Daoy (cell line): ENCODE results near the gene SPEG. TPM values are rescaled to one million over a fixed set of nuclear protein-coding genes. Genes with fewer than 3 reads are reported as not detected.
A peak's percentile ranks its signal among the peaks of the same experiment; 100 is the strongest.

ENCODE experiments used
- DNase-seq: peaks from one replicate; pipeline ENCODE4 v3.0.0-alpha.2; 2015; ENCODE audit warnings: low read depth
- total RNA-seq: library from RNA; depleted of rRNA; stranded (reverse); fragments of >200 nt; shearing (Covaris generic); gene quantifications from 2 replicates; pipeline ENCODE4 v1.2.3, GENCODE V29; 2014

SPEG gene
- total RNA-seq, 1 experiment from 2014 or later, result 4.9 TPM

GRCh38 chr2:219443016-219443696 lies 8.5 kb downstream of the SPEG start:
- DNase-seq, result no peak

- DNase-seq, result no peak
Measured at GRCh38 chr2:219443697-219444023, 9.0 kb downstream of the SPEG start.

- no peak for DNase-seq
Measured at GRCh38 chr2:219444566-219445091, 10.0 kb downstream of the SPEG start.

GRCh38 chr2:219445220-219445640 lies 10.6 kb downstream of the SPEG start:
- no peak for DNase-seq

GRCh38 chr2:219446101-219446504 lies 11.5 kb downstream of the SPEG start:
- peak; percentile 57 for DNase-seq

GRCh38 chr2:219446689-219447088 lies 12.0 kb downstream of the SPEG start:
- no peak for DNase-seq

GRCh38 chr2:219447242-219448098 lies 12.8 kb downstream of the SPEG start:
- no peak for DNase-seq

GRCh38 chr2:219448099-219448775 lies 13.6 kb downstream of the SPEG start:
- no peak for DNase-seq

- DNase-seq, result no peak
Measured at GRCh38 chr2:219448776-219449341, 14.2 kb downstream of the SPEG start.

GRCh38 chr2:219449609-219450008 lies 15.0 kb downstream of the SPEG start:
- DNase-seq, result no peak

GRCh38 chr2:219451661-219452360 lies 17.2 kb downstream of the SPEG start:
- peak; percentile 29 for DNase-seq

GRCh38 chr2:219452361-219453317 lies 18.0 kb downstream of the SPEG start:
- DNase-seq, result peak; percentile 97

- DNase-seq, result peak; percentile 88
Measured at GRCh38 chr2:219453671-219454590, 19.3 kb downstream of the SPEG start.

GRCh38 chr2:219455581-219455980 lies 20.9 kb downstream of the SPEG start:
- no peak for DNase-seq

- peak; percentile 29 for DNase-seq
Measured at GRCh38 chr2:219457784-219458369, 23.2 kb downstream of the SPEG start.

GRCh38 chr2:219458996-219459395 lies 24.4 kb downstream of the SPEG start:
- no peak for DNase-seq

- DNase-seq, result peak; percentile 52
Measured at GRCh38 chr2:219459460-219460311, 25.0 kb downstream of the SPEG start.
